Fibroblast of lung (primary cell): Measurements from ENCODE around the gene KCNIP4. TPM values are rescaled to one million over a fixed set of nuclear protein-coding genes. Genes with fewer than 3 reads are reported as not detected.
A peak's percentile ranks its signal among the peaks of the same experiment; 100 is the strongest.

Source experiments
- DNase-seq, 2 donors: peaks; one replicate each; pipeline versions ENCODE4 v3.0.0 to v3.0.0-alpha.2; 2010; ENCODE audit warnings: low read depth in 2 of 2
- H2AFZ ChIP-seq: 2 replicates; pipeline ENCODE4 v1.5.1; 2012; ENCODE audit warnings: low read length, control low read depth, inconsistent platforms
- H3K27ac ChIP-seq: 2 replicates; pipeline ENCODE4 v1.5.1; 2011; ENCODE audit warnings: low read length, control low read depth; ENCODE audit not compliant: insufficient read depth
- H3K27me3 ChIP-seq: 2 replicates; pipeline ENCODE4 v1.5.1; 2011; ENCODE audit warnings: mild to moderate bottlenecking, low read length; ENCODE audit not compliant: control insufficient read depth, insufficient read depth
- H3K36me3 ChIP-seq: 2 replicates; pipeline ENCODE4 v1.5.1; 2011; ENCODE audit warnings: low read length; ENCODE audit not compliant: control insufficient read depth, insufficient read depth
- H3K4me1 ChIP-seq: 2 replicates; pipeline ENCODE4 v1.5.1; 2011; ENCODE audit warnings: low read length; ENCODE audit not compliant: control insufficient read depth, insufficient read depth; ENCODE audit errors: extremely low read depth
- H3K4me2 ChIP-seq: 2 replicates; pipeline ENCODE4 v1.5.1; 2011; ENCODE audit warnings: low read length, control low read depth; ENCODE audit not compliant: insufficient read depth; ENCODE audit errors: extremely low read depth
- H3K4me3 ChIP-seq, 4 experiments: fragments of 200-600 bp in 1 of 4; sonication (generic) in 1 of 4; replicated peaks in 1 of 4; 2 replicates each; pipeline ENCODE4 v1.5.1; 2011 to 2016; ENCODE audit warnings: low read length in 4 of 4, low read depth in 3 of 4, mild to moderate bottlenecking in 3 of 4, control low read depth in 2 of 4, inconsistent platforms in 1 of 4, mixed read lengths in 1 of 4; ENCODE audit not compliant: insufficient read depth in 1 of 4; ENCODE audit errors: control extremely low read depth in 1 of 4
- H3K79me2 ChIP-seq: 2 replicates; pipeline ENCODE4 v1.5.1; 2012; ENCODE audit warnings: mild to moderate bottlenecking, low read length, inconsistent platforms; ENCODE audit not compliant: control insufficient read depth, insufficient read depth
- H3K9ac ChIP-seq: 2 replicates; pipeline ENCODE4 v1.5.1; 2011; ENCODE audit warnings: mild to moderate bottlenecking, low read length, control low read depth; ENCODE audit not compliant: insufficient read depth
- H3K9me3 ChIP-seq: 2 replicates; pipeline ENCODE4 v1.5.1; 2012; ENCODE audit warnings: low read depth, low read length; ENCODE audit not compliant: control insufficient read depth, insufficient read depth
- H4K20me1 ChIP-seq: 2 replicates; pipeline ENCODE4 v1.5.1; 2011; ENCODE audit warnings: low read length; ENCODE audit not compliant: control insufficient read depth, insufficient read depth; ENCODE audit errors: extremely low read depth
- EZH2 ChIP-seq: IDR thresholded peaks from 2 replicates; pipeline ENCODE4 v1.5.1; 2012; ENCODE audit warnings: low read length, control low read depth, mild to moderate bottlenecking; ENCODE audit errors: missing control alignments
- polyA plus RNA-seq, 2 donors: library from polyadenylated mRNA; depleted of rRNA in 1 of 2; stranded (reverse) in 1 of 2; unstranded in 1 of 2; fragments of >200 nt; gene quantifications; 2 replicates each; pipeline ENCODE4 v1.2.1, GENCODE V29; 2011 to 2012; ENCODE audit warnings: missing spikeins in 1 of 2
- total RNA-seq: library from RNA; depleted of rRNA; stranded (reverse); fragments of >200 nt; gene quantifications from 2 replicates; pipeline ENCODE4 v1.2.1, GENCODE V29; 2014
- TF ChIP-seq, protein P1 (sequence below), 2 donors: IDR thresholded peaks in 1 of 2; conservative IDR thresholded peaks in 1 of 2; 1 replicate in 1 of 2; 2 replicates in 1 of 2; pipeline ENCODE4 v1.5.1; 2011 to 2012; ENCODE audit warnings: low read length in 2 of 2, control low read depth in 1 of 2, inconsistent platforms in 1 of 2, low read depth in 1 of 2, mild to moderate bottlenecking in 1 of 2

Gene KCNIP4
- total and polyA plus RNA-seq, 2 donors (not counting 1 experiment from before 2014, with no cell fraction given), result not detected

DNA sequence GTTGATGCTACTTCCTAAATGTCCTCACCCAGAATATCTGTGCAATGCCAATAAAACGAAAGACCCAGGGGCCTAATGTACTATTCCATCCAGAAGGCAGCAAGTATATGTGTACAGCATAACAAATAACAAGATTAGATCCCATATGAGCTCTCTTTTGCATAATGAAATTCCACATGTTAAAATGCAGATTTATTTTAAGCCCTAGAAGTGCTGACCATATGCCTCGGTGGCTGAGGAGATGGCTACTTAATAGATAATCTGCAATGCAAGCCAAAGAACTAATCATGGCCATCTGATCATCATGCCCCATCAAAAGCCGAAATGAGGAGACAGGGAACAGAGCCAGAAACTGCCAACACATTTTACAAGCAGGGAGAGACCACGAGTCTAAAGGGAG lies 293.5 kb downstream of the KCNIP4 start:
- H3K27ac ChIP-seq, result no peak overlapping the region
- H3K4me2 ChIP-seq, result no peak overlapping the region
- H3K4me3 ChIP-seq, result no peak overlapping the region
- no peaks in the 10 kb centered on the region for H4K20me1 ChIP-seq
- TF ChIP-seq EZH2, result no peak
- TF ChIP-seq, protein P1, sequence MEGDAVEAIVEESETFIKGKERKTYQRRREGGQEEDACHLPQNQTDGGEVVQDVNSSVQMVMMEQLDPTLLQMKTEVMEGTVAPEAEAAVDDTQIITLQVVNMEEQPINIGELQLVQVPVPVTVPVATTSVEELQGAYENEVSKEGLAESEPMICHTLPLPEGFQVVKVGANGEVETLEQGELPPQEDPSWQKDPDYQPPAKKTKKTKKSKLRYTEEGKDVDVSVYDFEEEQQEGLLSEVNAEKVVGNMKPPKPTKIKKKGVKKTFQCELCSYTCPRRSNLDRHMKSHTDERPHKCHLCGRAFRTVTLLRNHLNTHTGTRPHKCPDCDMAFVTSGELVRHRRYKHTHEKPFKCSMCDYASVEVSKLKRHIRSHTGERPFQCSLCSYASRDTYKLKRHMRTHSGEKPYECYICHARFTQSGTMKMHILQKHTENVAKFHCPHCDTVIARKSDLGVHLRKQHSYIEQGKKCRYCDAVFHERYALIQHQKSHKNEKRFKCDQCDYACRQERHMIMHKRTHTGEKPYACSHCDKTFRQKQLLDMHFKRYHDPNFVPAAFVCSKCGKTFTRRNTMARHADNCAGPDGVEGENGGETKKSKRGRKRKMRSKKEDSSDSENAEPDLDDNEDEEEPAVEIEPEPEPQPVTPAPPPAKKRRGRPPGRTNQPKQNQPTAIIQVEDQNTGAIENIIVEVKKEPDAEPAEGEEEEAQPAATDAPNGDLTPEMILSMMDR (conservative IDR thresholded peaks at IDR 0.05 in 1 of 2, IDR thresholded peaks at IDR 0.05 in 1 of 2; ENCODE audit: low read depth in 1 of 2, low read length in 2 of 2), result no peak
- H3K9me3 ChIP-seq, result no peaks in the 10 kb centered on the region
- H3K79me2 ChIP-seq, result no peaks in the 10 kb centered on the region
- no peaks in the 10 kb centered on the region for H3K36me3 ChIP-seq
- H3K27me3 ChIP-seq, result no peaks in the 10 kb centered on the region
- H3K4me1 ChIP-seq, result no peaks in the 10 kb centered on the region
- no peak for DNase-seq
- H2AFZ ChIP-seq, result no peak overlapping the region
- H3K9ac ChIP-seq, result no peak overlapping the region

DNA sequence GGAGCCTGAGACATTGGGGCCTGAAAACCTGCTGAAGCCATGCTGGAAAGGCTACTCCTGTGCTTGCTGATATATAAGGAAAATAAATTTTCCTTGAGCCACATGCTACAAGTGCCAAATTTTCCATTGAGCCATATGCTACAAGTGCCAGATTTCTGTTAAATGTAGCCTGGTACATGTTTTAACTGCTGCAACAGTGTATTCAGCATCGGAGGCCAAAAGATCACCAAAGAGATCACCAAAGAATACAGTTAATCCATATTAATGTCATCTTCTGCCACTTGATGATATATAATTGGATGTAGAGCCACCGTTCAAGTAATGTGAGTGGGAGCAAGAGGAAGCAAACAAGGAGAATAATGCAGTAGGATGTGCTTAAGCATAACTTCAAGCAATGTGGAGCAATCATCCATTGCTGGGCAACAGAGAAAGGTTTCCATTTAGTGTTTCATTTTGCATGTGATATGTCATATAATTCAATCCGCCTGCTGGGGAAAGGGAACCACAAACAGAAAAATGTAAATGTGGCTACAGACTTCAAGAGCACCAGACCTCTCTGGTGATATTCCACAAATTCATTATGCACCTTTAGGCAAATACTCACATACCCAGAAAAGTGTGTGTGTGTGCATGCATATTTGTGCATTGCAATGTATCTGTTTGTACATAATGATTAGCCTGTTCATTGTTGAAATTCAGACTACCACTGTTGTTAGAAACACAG lies 295.9 kb downstream of the KCNIP4 start:
- H3K4me1 ChIP-seq, result no peaks in the 10 kb centered on the region
- H2AFZ ChIP-seq, result no peak overlapping the region
- H3K79me2 ChIP-seq, result no peaks in the 10 kb centered on the region
- no peaks in the 10 kb centered on the region for H3K27me3 ChIP-seq
- H3K36me3 ChIP-seq, result no peaks in the 10 kb centered on the region
- H3K4me3 ChIP-seq, result no peak overlapping the region
- TF ChIP-seq, protein P1 (conservative IDR thresholded peaks at IDR 0.05 in 1 of 2, IDR thresholded peaks at IDR 0.05 in 1 of 2; ENCODE audit: low read depth in 1 of 2, low read length in 2 of 2), result no peak
- no peak for TF ChIP-seq EZH2
- no peak overlapping the region for H3K27ac ChIP-seq
- no peaks in the 10 kb centered on the region for H3K9me3 ChIP-seq
- H3K4me2 ChIP-seq, result no peak overlapping the region
- DNase-seq, result no peak
- H3K9ac ChIP-seq, result no peak overlapping the region
- H4K20me1 ChIP-seq, result no peaks in the 10 kb centered on the region

DNA sequence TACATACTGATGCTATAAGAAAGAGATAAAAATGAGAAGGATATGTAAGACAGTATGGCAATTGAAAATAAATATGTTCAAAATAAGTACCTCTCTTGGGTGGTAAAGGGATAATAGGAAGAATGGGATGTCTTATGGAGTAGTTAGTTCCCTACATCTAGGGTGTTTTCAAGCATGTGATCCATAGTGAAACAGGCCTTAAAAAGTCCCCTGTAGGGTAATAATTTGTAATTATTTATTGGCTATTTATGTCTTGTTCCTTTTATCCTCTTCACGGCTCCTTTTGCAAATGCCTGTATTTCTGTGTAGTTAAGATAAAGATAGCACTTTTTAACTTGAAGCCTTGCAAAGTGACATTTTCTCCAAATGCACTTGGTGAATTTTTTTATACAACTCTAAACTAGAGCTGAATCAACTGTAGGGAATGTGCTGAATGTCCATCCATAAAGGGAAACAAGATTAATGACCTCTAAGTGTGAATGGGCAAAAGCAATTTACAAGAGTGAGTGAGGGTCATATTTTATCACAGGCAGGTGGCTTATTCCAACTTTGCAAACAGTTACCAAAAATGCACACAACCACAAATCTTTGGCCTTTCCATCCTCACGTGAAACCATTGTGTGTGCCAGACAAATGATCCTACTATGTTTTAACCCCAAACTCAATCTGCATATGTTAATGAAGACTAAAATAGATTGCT lies 299.0 kb downstream of the KCNIP4 start:
- DNase-seq, result peak in 1 of 2 donors; percentile 82
- Histone ChIP-seq H3K79me2 (no peaks in the 10 kb centered on the region), H3K36me3 (no peaks in the 10 kb centered on the region), H3K27me3 (no peaks in the 10 kb centered on the region), H3K27ac (no peak overlapping the region), H4K20me1 (no peaks in the 10 kb centered on the region), H3K9ac (no peak overlapping the region), H3K4me2 (no peak overlapping the region), H3K4me1 (no peaks in the 10 kb centered on the region), H2AFZ (no peak overlapping the region), H3K9me3 (no peaks in the 10 kb centered on the region), H3K4me3 (no peak overlapping the region)
- no peak for TF ChIP-seq EZH2
- TF ChIP-seq, protein P1 (conservative IDR thresholded peaks at IDR 0.05 in 1 of 2, IDR thresholded peaks at IDR 0.05 in 1 of 2; ENCODE audit: low read depth in 1 of 2, low read length in 2 of 2), result no peak
